ENCODE measurements around the gene MADD.

MADD gene

GRCh38 chr11:47356998-47357329, 87.0 kb downstream of the MADD start:
- no peak for DNase-seq (ENCODE audit: low read depth in 2 of 2)

GRCh38 chr11:47357985-47358730, 88.2 kb downstream of the MADD start:
- DNase-seq (ENCODE audit: low read depth in 2 of 2): no peak

DNA sequence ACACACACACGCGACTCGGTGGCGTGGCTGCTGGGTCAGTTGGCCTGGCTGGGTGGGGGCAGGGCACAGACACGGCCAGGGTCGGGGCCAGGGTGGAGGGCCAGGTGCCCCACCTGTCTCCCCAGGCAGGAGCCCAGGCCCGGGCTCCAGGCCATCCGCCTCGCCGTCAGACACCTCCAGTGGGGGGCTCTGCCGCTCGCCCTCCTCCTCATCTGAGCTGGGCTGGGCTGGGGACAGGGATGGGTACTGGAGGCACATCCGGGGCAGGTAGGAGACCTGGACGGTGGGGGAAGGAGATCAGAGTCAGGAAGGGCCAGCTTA, 88.8 kb downstream of the MADD start:
- no peak for DNase-seq (ENCODE audit: low read depth in 2 of 2)

- DNase-seq (ENCODE audit: low read depth in 2 of 2): no peak
Measured at GRCh38 chr11:47359162-47359561, 89.2 kb downstream of the MADD start.

- DNase-seq (ENCODE audit: low read depth in 2 of 2): no peak
Measured at GRCh38 chr11:47359586-47359985, 89.7 kb downstream of the MADD start.

DNA sequence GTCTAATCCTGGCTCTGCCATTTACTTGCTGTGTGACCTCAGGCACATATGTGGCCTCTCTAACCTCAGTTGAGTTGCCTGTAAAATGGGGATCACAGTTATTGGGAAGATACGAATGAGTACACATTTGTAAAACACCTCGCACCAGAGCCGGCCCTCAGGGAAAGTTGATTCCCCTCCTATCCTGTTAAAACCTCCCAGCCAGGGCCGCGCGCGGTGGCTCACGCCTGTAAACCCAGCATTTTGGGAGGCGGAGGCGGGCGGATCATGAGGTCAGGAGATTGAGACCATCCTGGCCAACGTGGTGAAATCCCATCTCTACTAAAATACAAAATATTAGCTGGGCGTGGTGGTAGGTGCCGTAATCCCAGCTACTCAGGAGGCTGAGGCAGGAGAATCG, 90.4 kb downstream of the MADD start:
- no peak for DNase-seq (ENCODE audit: low read depth in 2 of 2)

DNA sequence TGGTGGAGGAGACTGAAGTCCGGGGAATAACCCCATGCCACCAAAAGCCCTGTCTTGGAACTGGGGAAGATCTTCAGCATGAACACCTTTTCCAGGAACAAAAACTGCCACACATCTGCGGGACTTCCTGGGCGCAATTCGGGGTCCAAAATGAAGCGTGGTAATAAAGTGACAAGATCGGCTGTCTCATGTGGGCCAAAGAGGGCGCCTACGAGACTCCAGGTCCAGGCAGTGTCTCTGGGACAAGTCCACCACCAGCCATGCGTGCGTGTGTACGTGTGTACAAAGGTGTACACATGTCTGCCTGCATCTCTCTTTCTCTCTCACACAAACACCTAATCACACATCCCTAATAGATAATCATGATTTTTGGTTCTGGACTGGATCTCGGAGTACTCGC, 91.5 kb downstream of the MADD start:
- no peak for DNase-seq (ENCODE audit: low read depth in 2 of 2)

- DNase-seq (ENCODE audit: low read depth in 2 of 2): no peak
Measured at GRCh38 chr11:47366020-47366490, 96.1 kb downstream of the MADD start.

GRCh38 chr11:47369676-47370075, 99.7 kb downstream of the MADD start:
- no peak for DNase-seq (ENCODE audit: low read depth in 2 of 2)

GRCh38 chr11:47372422-47372821, 102.5 kb downstream of the MADD start:
- no peak for DNase-seq (ENCODE audit: low read depth in 2 of 2)

GRCh38 chr11:47373876-47374719, 104.2 kb downstream of the MADD start:
- peak; percentile 77 to 80 for DNase-seq (ENCODE audit: low read depth in 2 of 2)

DNA sequence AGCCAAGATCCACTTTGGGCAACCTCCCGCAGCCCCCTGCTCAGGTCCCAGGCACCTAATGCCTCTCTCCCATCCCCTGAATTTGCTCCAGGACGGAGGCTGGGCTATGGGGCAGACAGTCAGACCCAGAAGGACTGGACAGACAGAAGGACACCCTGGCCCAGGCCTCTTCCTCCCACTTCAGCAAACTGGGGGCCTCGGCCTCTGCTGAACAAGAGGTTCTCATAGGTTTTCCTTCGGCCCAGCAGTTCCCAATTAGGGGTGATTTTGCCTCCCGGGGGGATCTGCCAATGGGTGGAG, 104.7 kb downstream of the MADD start:
- DNase-seq (ENCODE audit: low read depth in 2 of 2): no peak

GRCh38 chr11:47375020-47375419, 105.1 kb downstream of the MADD start:
- DNase-seq (ENCODE audit: low read depth in 2 of 2): no peak

DNA sequence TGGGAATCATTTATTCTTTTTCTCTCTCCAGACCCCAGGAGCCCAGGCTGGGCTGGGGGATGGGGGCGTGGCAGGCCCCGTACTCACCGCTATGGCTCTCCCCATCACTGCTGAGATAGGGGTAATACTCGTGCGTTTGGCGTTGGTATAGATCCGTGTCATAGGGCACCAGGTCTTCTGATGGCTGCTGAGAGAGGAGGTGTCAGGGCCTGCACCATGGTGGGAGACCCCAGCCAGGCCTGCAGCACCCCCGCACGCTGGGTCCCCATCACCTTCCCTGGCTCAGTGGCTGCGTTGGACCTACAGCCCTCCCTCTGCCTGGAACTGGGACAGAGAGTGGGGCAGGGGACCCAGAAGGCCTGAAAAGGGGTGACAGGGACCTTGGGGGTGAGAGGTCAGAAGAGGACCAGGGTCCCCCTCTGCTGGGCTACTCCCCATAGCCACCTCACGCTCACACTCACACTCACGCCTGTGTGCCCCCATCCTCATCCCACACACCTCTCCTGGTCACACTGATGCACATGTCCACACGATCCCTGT, 105.7 kb downstream of the MADD start:
- no peak for DNase-seq (ENCODE audit: low read depth in 2 of 2)

- no peak for DNase-seq (ENCODE audit: low read depth in 2 of 2)
Measured at GRCh38 chr11:47376107-47376524, 106.2 kb downstream of the MADD start.

DNA sequence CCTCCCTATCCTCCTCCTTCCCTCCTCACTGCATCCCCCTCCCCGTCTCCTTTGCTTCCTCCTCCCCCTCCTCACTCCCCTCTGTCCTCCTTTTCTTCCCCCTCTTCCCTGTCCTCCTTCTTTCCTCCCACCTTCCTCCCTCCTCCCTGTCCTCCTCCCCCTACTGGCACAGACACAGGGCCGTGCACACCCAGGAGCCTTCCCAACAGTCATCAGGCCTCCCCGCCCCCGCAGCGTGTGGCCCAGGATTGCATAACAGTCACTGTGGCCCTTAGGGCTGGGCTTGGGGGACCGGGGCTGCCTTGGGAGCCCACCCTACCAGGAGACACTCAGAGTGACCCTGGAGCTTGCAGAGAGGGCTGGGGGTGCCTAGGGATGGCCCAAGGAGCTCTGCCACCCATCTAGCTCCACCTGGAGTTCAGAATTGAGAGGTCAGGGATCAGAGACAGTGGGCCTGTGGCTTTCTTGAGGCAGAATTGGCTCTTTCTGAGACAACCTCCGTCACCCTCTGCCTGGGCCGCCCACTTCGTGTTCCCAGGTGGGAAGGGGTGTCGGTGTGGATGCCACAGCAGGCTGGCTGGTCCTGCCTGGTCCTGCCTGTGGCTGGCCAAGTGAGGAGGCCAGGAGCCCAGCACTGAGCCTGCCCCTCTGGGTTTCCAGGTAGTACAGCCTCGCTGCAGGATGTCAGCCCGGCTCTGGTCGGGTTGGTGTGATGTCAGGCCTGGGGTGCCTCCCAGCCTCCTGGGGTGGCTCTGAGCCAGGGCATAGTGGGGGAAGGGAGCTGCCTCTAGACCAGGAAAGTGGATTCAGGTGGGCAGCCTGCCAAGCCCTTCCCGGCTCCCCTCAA, 106.8 kb downstream of the MADD start:
- DNase-seq (ENCODE audit: low read depth in 2 of 2): no peak

- DNase-seq (ENCODE audit: low read depth in 2 of 2): no peak
Measured at GRCh38 chr11:47377571-47378009, 107.7 kb downstream of the MADD start.

- DNase-seq (ENCODE audit: low read depth in 2 of 2): no peak
Measured at GRCh38 chr11:47378010-47378835, 108.3 kb downstream of the MADD start, which contains the start of gene SPI1. Gene SPI1 (minus strand): TSS chr11:47378547. CDS start chr11:47378353, 194 bp downstream.

DNA sequence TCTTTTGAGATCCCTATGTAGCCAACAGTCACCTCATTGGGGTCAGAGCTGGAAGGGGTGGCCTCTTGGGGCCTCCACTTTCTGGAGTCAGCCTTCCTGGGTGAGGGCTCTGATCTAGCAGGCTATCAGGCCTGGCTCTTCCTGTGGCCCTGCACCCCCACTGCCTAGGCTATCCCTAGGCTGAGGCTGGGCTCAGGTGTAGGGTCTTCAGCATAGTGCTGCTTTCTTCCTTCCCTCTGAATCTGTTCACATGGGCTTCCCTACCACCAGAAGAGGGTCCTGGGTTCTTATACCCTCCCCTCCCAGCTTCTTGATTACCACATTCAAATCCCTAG, 108.9 kb downstream of the MADD start:
- DNase-seq (ENCODE audit: low read depth in 2 of 2): no peak

GRCh38 chr11:47379317-47379716, 109.4 kb downstream of the MADD start:
- no peak for DNase-seq (ENCODE audit: low read depth in 2 of 2)

All from stimulated activated CD8-positive, alpha-beta memory T cell treated with anti-CD3 and anti-CD28 coated beads, Interleukin-2, amount 100 ng/mL, for 1 hour (primary cell).